Ecto neural progenitor cell (in vitro differentiated cells): ENCODE results near the gene SYS1.

ENCODE experiments used
- DNase-seq: peaks from one replicate; pipeline ENCODE4 v3.0.0-alpha.2; 2018; ENCODE audit warnings: low spot score

Gene SYS1

GRCh38 chr20:45415822-45416637 lies 53.1 kb downstream of the SYS1 start, which contains the start of gene PIGT:
PIGT (plus strand) TSS chr20:45416141; CDS start chr20:45416157, 16 bp downstream.
- DNase-seq: peak; percentile 86

GRCh38 chr20:45416917-45417316 lies 54.0 kb downstream of the SYS1 start:
- no peak for DNase-seq
